ACHN (cell line): Measurements from ENCODE around the gene BAG3.
"Not testable (repeated sequence)": the region's sequence is repeated elsewhere in the genome, so short reads cannot be mapped to it uniquely, and the experiment has no call there.

ENCODE experiments used
- DNase-seq: peaks from one replicate; pipeline ENCODE4 v3.0.0-alpha.2; 2015
- in situ Hi-C: cut with HindIII; loops from 2 replicates; pipeline ENCODE4 v1.10.0; 2017; ENCODE audit warnings: low sequenced_read_pairs, low pct_ligation_motif_present, low pct_unique_long_range_greater_than_20kb

Gene BAG3

GRCh38 chr10:119680650-119681081 is 29.5 kb downstream of the BAG3 start:
- in situ Hi-C loops, result no loop called here
- DNase-seq, result no peak

GRCh38 chr10:119686465-119687191 is 35.4 kb downstream of the BAG3 start:
- DNase-seq, result peak; percentile 78
- in situ Hi-C loops, result no loop called here

- DNase-seq, result no peak
- in situ Hi-C loops, result no loop called here
These were observed 36.2 kb downstream of the BAG3 start for GRCh38 chr10:119687192-119688032.

GRCh38 chr10:119688033-119688508 is 36.9 kb downstream of the BAG3 start:
- no peak for DNase-seq
- in situ Hi-C loops, result no loop called here

GRCh38 chr10:119689016-119689580 is 37.9 kb downstream of the BAG3 start:
- in situ Hi-C loops, result no loop called here
- DNase-seq, result no peak

- in situ Hi-C loops, result no loop called here
- no peak for DNase-seq
These were observed 40.5 kb downstream of the BAG3 start for GRCh38 chr10:119691726-119692125.

- peak; percentile 24 for DNase-seq
- in situ Hi-C loops, result no loop called here
These were observed 42.2 kb downstream of the BAG3 start for GRCh38 chr10:119693262-119693957.

GRCh38 chr10:119694608-119695007 is 43.4 kb downstream of the BAG3 start:
- no peak for DNase-seq
- in situ Hi-C loops, result no loop called here

- no peak for DNase-seq
- in situ Hi-C loops, result no loop called here
These were observed 49.3 kb downstream of the BAG3 start for GRCh38 chr10:119700321-119700954.

- DNase-seq, result no peak
- in situ Hi-C loops, result no loop called here
These were observed 50.7 kb downstream of the BAG3 start for GRCh38 chr10:119701861-119702260.

GRCh38 chr10:119702583-119702982 is 51.4 kb downstream of the BAG3 start:
- no peak for DNase-seq
- in situ Hi-C loops, result no loop called here

- in situ Hi-C loops, result no loop called here
These were observed 52.8 kb downstream of the BAG3 start for GRCh38 chr10:119703903-119704508.

GRCh38 chr10:119705434-119705831 is 54.3 kb downstream of the BAG3 start:
- in situ Hi-C loops, result no loop called here
- no peak for DNase-seq

More at GRCh38 chr10:119703903-119704508, 52.8 kb downstream of the BAG3 start:
- no peak for DNase-seq

GRCh38 chr10:119706521-119707278 is 55.5 kb downstream of the BAG3 start:
- no peak for DNase-seq
- in situ Hi-C loops, result no loop called here

- in situ Hi-C loops, result not testable (repeated sequence)
These were observed 56.2 kb downstream of the BAG3 start for GRCh38 chr10:119707331-119707730.

GRCh38 chr10:119710935-119711334 is 59.8 kb downstream of the BAG3 start:
- DNase-seq, in situ Hi-C loops: not testable (repeated sequence)

More at GRCh38 chr10:119707331-119707730, 56.2 kb downstream of the BAG3 start:
- DNase-seq, result not testable (repeated sequence)
